Ectodermal cell (in vitro differentiated cells): ENCODE results near the gene PIP5K1B.

Experiments
- H3K27ac ChIP-seq: 2 replicates; pipeline ENCODE4 v1.7.0; 2013; ENCODE audit warnings: mild to moderate bottlenecking, low read depth, low read length; ENCODE audit not compliant: insufficient read depth, poor library complexity, severe bottlenecking
- H3K27me3 ChIP-seq: 2 replicates; pipeline ENCODE4 v1.7.0; 2013; ENCODE audit warnings: mild to moderate bottlenecking, low read length; ENCODE audit not compliant: insufficient read depth, control insufficient read depth, poor library complexity, severe bottlenecking
- H3K36me3 ChIP-seq: one replicate; pipeline ENCODE4 v1.7.0; 2013; ENCODE audit warnings: low read length; ENCODE audit not compliant: control insufficient read depth, insufficient read depth
- H3K4me1 ChIP-seq: one replicate; pipeline ENCODE4 v1.7.0; 2013; ENCODE audit warnings: low read length; ENCODE audit not compliant: control insufficient read depth, insufficient read depth
- H3K4me3 ChIP-seq: 2 replicates; pipeline ENCODE4 v1.7.0; 2013; ENCODE audit warnings: low read depth, low read length, control low read depth; ENCODE audit not compliant: insufficient read depth
- H3K9me3 ChIP-seq: 2 replicates; pipeline ENCODE4 v1.7.0; 2013; ENCODE audit warnings: mild to moderate bottlenecking, low read length, moderate library complexity; ENCODE audit not compliant: control insufficient read depth
- WGBS, 2 experiments: methylation state at CpG; one replicate each; pipeline ENCODE4 v1.1.7; 2013; ENCODE audit warnings: missing lambda C conversion rate in 2 of 2; 5-methylcytosine and 5-hydroxymethylcytosine counted together

The PIP5K1B gene

GRCh38 chr9:68933434-68934328 is 228.6 kb downstream of the PIP5K1B start:
- Histone ChIP-seq H3K9me3 (no peaks in the 10 kb centered on the region), H3K27me3 (no peaks in the 10 kb centered on the region), H3K4me3 (no peak overlapping the region), H3K27ac (no peak overlapping the region), H3K36me3 (no peaks in the 10 kb centered on the region), H3K4me1 (no peaks in the 10 kb centered on the region)
- WGBS, 2 experiments = 92 to 97% methylated on average over 3 to 4 of the region's 4 CpGs

DNA sequence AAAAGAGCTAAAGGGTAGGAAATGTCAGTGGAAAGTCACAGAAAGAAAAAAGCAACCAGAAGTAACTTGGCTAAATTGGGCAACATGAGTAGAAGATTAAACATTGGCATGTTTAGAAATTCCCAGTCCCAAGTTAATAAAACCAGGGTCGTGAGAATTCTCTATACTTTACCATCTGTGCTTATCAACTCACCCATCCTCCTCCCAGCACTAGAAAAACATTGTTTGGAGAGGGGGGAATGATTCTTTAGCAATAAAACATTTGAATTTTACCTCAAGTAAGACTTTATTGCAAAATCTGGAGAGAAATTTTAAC is 229.2 kb downstream of the PIP5K1B start:
- WGBS, 2 experiments = 80 to 100% methylated on average over 1 of the region's 1 CpG
- Histone ChIP-seq H3K36me3 (no peaks in the 10 kb centered on the region), H3K4me1 (no peaks in the 10 kb centered on the region), H3K9me3 (no peaks in the 10 kb centered on the region), H3K4me3 (no peak overlapping the region), H3K27ac (no peak overlapping the region), H3K27me3 (no peaks in the 10 kb centered on the region)

GRCh38 chr9:68940573-68940972 is 235.5 kb downstream of the PIP5K1B start:
- Histone ChIP-seq H3K27ac (no peak overlapping the region), H3K36me3 (no peaks in the 10 kb centered on the region), H3K4me3 (no peak overlapping the region), H3K4me1 (no peaks in the 10 kb centered on the region), H3K9me3 (no peaks in the 10 kb centered on the region), H3K27me3 (no peaks in the 10 kb centered on the region)
- WGBS, 2 experiments = 88 to 92% methylated on average over 6 of the region's 6 CpGs

- Histone ChIP-seq H3K27me3 (no peaks in the 10 kb centered on the region), H3K27ac (no peak overlapping the region), H3K4me1 (no peaks in the 10 kb centered on the region), H3K9me3 (no peaks in the 10 kb centered on the region), H3K36me3 (no peaks in the 10 kb centered on the region), H3K4me3 (no peak overlapping the region)
- WGBS, 2 experiments = 93 to 97% methylated on average over 7 of the region's 7 CpGs
Measured at GRCh38 chr9:68941780-68942459, 236.9 kb downstream of the PIP5K1B start.

DNA sequence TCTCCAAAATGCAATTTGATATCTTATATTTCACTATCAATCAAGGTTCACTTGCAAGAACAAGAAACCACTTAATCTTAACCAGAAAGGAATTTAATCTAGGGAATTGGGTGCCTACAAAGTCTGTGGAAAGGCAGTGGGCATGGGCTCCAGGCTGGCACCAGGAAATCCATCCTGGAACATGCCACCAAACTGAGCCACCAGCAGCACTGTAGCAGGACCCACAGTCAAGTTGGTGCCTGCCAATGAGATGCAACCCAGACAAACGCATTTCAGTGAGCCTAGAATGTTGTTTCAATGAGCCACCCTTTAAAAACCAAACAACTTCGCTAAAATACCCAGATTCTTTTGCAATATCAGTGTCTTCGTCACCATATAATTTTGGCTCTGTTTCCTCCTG is 237.8 kb downstream of the PIP5K1B start:
- WGBS, 2 experiments = 89 to 93% methylated on average over 3 of the region's 3 CpGs
- Histone ChIP-seq H3K27me3 (no peaks in the 10 kb centered on the region), H3K4me1 (no peaks in the 10 kb centered on the region), H3K9me3 (no peaks in the 10 kb centered on the region), H3K36me3 (no peaks in the 10 kb centered on the region), H3K27ac (no peak overlapping the region), H3K4me3 (no peak overlapping the region)

GRCh38 chr9:68947015-68947414 is 242.0 kb downstream of the PIP5K1B start:
- Histone ChIP-seq H3K36me3 (no peaks in the 10 kb centered on the region), H3K27me3 (no peaks in the 10 kb centered on the region), H3K4me1 (no peaks in the 10 kb centered on the region), H3K27ac (no peak overlapping the region), H3K4me3 (no peak overlapping the region), H3K9me3 (no peaks in the 10 kb centered on the region)
- WGBS, 2 experiments = 65 to 68% methylated on average over 4 of the region's 4 CpGs

- 83 to 91% methylated on average over 3 of the region's 3 CpGs for WGBS, 2 experiments
- Histone ChIP-seq H3K4me3 (no peak overlapping the region), H3K4me1 (no peaks in the 10 kb centered on the region), H3K27ac (no peak overlapping the region), H3K9me3 (no peaks in the 10 kb centered on the region), H3K27me3 (no peaks in the 10 kb centered on the region), H3K36me3 (no peaks in the 10 kb centered on the region)
Measured at GRCh38 chr9:68947842-68948569, 243.0 kb downstream of the PIP5K1B start.

GRCh38 chr9:68949271-68950000 is 244.4 kb downstream of the PIP5K1B start:
- WGBS, 2 experiments = 95% methylated on average over 13 of the region's 13 CpGs
- no peaks in the 10 kb centered on the region for H3K9me3 ChIP-seq
- H3K36me3 ChIP-seq = no peaks in the 10 kb centered on the region
- no peaks in the 10 kb centered on the region for H3K27me3 ChIP-seq
- no peak overlapping the region for H3K4me3 ChIP-seq
- no peaks in the 10 kb centered on the region for H3K4me1 ChIP-seq
- H3K27ac ChIP-seq = no peak overlapping the region

DNA sequence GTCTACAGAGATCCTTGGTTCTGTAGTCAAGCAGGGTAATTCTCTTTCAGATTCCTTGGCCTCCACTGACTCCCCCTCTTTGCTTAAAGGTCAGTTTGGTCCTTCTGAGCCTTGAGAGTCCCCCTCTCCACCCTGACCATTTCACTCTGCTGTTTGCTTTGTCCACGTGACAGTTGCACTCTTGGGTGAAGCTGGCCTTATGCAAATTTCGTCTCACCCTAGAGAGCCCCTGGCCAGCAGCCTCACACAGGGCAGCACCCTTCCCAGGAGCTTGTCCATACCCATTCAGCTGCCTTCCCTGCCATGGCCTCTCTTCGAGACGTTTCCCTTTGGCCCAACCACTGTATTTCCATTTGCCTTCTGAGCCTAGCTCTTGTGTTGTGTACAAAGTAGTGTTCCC is 245.1 kb downstream of the PIP5K1B start:
- H3K4me3 ChIP-seq = no peak overlapping the region
- no peaks in the 10 kb centered on the region for H3K9me3 ChIP-seq
- no peaks in the 10 kb centered on the region for H3K4me1 ChIP-seq
- no peak overlapping the region for H3K27ac ChIP-seq
- 78 to 82% methylated on average over 4 of the region's 4 CpGs for WGBS, 2 experiments
- H3K36me3 ChIP-seq = no peaks in the 10 kb centered on the region
- H3K27me3 ChIP-seq = no peaks in the 10 kb centered on the region
